ENCODE measurements around the gene KBTBD7.

- TF ChIP-seq, protein P1, sequence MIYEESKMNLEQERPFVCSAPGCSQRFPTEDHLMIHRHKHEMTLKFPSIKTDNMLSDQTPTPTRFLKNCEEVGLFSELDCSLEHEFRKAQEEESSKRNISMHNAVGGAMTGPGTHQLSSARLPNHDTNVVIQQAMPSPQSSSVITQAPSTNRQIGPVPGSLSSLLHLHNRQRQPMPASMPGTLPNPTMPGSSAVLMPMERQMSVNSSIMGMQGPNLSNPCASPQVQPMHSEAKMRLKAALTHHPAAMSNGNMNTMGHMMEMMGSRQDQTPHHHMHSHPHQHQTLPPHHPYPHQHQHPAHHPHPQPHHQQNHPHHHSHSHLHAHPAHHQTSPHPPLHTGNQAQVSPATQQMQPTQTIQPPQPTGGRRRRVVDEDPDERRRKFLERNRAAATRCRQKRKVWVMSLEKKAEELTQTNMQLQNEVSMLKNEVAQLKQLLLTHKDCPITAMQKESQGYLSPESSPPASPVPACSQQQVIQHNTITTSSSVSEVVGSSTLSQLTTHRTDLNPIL (CRISPR knock-in tag; IDR thresholded peaks at IDR 0.05; ENCODE audit: low read depth) = no peak
- TF ChIP-seq RARB (CRISPR knock-in tag; IDR thresholded peaks at IDR 0.05) = no peak
- TF ChIP-seq, protein P2, sequence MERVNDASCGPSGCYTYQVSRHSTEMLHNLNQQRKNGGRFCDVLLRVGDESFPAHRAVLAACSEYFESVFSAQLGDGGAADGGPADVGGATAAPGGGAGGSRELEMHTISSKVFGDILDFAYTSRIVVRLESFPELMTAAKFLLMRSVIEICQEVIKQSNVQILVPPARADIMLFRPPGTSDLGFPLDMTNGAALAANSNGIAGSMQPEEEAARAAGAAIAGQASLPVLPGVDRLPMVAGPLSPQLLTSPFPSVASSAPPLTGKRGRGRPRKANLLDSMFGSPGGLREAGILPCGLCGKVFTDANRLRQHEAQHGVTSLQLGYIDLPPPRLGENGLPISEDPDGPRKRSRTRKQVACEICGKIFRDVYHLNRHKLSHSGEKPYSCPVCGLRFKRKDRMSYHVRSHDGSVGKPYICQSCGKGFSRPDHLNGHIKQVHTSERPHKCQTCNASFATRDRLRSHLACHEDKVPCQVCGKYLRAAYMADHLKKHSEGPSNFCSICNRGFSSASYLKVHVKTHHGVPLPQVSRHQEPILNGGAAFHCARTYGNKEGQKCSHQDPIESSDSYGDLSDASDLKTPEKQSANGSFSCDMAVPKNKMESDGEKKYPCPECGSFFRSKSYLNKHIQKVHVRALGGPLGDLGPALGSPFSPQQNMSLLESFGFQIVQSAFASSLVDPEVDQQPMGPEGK (CRISPR knock-in tag; IDR thresholded peaks at IDR 0.05; ENCODE audit: borderline replicate concordance) = no peak; the same call in 1 of the 2 replicates
These were observed at the start of gene KBTBD7 for GRCh38 chr13:41193919-41194824.

Data from SK-N-SH treated with all-trans-retinoic acid at 6 μM for 48 hours (cell line).